Hepatocyte (in vitro differentiated cells): Measurements from ENCODE around the gene MGST3. TPM values are rescaled to one million over a fixed set of nuclear protein-coding genes. Genes with fewer than 3 reads are reported as not detected.

Experiments used
- DNase-seq: peaks from one replicate; pipeline ENCODE4 v3.0.0-alpha.2; 2016; ENCODE audit warnings: low spot score
- H2AFZ ChIP-seq: fragments of 200-600 bp; sonication (generic); 2 replicates; pipeline ENCODE4 v1.6.0; 2016; ENCODE audit warnings: antibody characterized with exemption, mild to moderate bottlenecking
- H3K27ac ChIP-seq: fragments of 200-600 bp; sonication (generic); 2 replicates; pipeline ENCODE4 v1.5.1; 2016; ENCODE audit warnings: mild to moderate bottlenecking
- H3K27me3 ChIP-seq: fragments of 200-600 bp; sonication (generic); 2 replicates; pipeline ENCODE4 v1.6.1; 2016
- H3K36me3 ChIP-seq: fragments of 200-600 bp; sonication (generic); replicated peaks from 2 replicates; pipeline ENCODE4 v1.5.1; 2016; ENCODE audit warnings: low read depth; ENCODE audit not compliant: insufficient read depth
- H3K4me1 ChIP-seq: fragments of 200-600 bp; sonication (generic); 2 replicates; pipeline ENCODE4 v1.5.1; 2016; ENCODE audit warnings: mild to moderate bottlenecking, moderate library complexity; ENCODE audit not compliant: insufficient read depth
- H3K4me2 ChIP-seq: fragments of 200-600 bp; sonication (generic); 2 replicates; pipeline ENCODE4 v1.6.0; 2016
- H3K4me3 ChIP-seq: fragments of 200-600 bp; sonication (generic); 2 replicates; pipeline ENCODE4 v1.5.1; 2016; ENCODE audit warnings: mild to moderate bottlenecking
- H3K79me2 ChIP-seq: fragments of 200-600 bp; sonication (generic); 2 replicates; pipeline ENCODE4 v1.6.0; 2017; ENCODE audit warnings: mild to moderate bottlenecking
- H3K9me2 ChIP-seq: fragments of 200-600 bp; sonication (generic); replicated peaks from 2 replicates; pipeline ENCODE4 v1.6.0; 2017; ENCODE audit warnings: mild to moderate bottlenecking; ENCODE audit not compliant: insufficient read depth
- H3K9me3 ChIP-seq: fragments of 200-600 bp; sonication (generic); 2 replicates; pipeline ENCODE4 v1.5.1; 2016; ENCODE audit warnings: low read depth, mild to moderate bottlenecking
- H4K20me1 ChIP-seq: fragments of 200-600 bp; sonication (generic); 2 replicates; pipeline ENCODE4 v1.6.0; 2016; ENCODE audit warnings: mild to moderate bottlenecking; ENCODE audit not compliant: insufficient read depth, poor library complexity, severe bottlenecking
- CTCF ChIP-seq: fragments of 200-600 bp; sonication (generic); IDR thresholded peaks from 2 replicates; pipeline ENCODE4 v1.5.1; 2016; ENCODE audit warnings: antibody characterized with exemption, mild to moderate bottlenecking; ENCODE audit not compliant: poor library complexity
- EZH2 ChIP-seq: fragments of 200-600 bp; sonication (generic); IDR thresholded peaks from 2 replicates; pipeline ENCODE4 v1.6.1; 2016; ENCODE audit warnings: antibody characterized with exemption, mild to moderate bottlenecking, borderline replicate concordance
- EZH2phosphoT487 ChIP-seq: fragments of 200-600 bp; sonication (generic); IDR thresholded peaks from one replicate; pipeline ENCODE4 v1.6.1; 2018; ENCODE audit warnings: antibody characterized with exemption, mild to moderate bottlenecking, low read depth, moderate library complexity; ENCODE audit not compliant: unreplicated experiment, severe bottlenecking
- WGBS: methylation state at CpG from one replicate; pipeline ENCODE4 v1.1.6; 2016; ENCODE audit warnings: low lambda C conversion rate; ENCODE audit errors: missing lambda C conversion rate; 5-methylcytosine and 5-hydroxymethylcytosine counted together
- polyA plus RNA-seq: library from polyadenylated mRNA; unstranded; fragments of >200 nt; fragmentation: Nextera tagmentation; extraction: Ambion mirVana; gene quantifications from 2 replicates; pipeline ENCODE4 v1.2.1, GENCODE V29; 2016
- total RNA-seq: library from RNA; depleted of rRNA; stranded (reverse); fragments of >200 nt; gene quantifications from 2 replicates; pipeline ENCODE4 v1.2.3, GENCODE V29; 2014

The MGST3 gene
- total and polyA plus RNA-seq, 2 experiments from 2014 or later: 188 to 470 TPM

- H4K20me1 ChIP-seq: peaks cover 23% of the 10 kb centered on the region
- H3K4me2 ChIP-seq: peak overlapping the region; percentile 83
- no peak for TF ChIP-seq EZH2
- no peak for TF ChIP-seq CTCF
- TF ChIP-seq EZH2phosphoT487: no peak
Measured at GRCh38 chr1:165633614-165634013, 2.6 kb downstream of the MGST3 start.

GRCh38 chr1:165634154-165634921, 3.3 kb downstream of the MGST3 start:
- Histone ChIP-seq H3K4me2 (peak overlapping the region; percentile 83), H3K9me3 (no peaks in the 10 kb centered on the region), H3K79me2 (peaks cover 71% of the 10 kb centered on the region), H3K9me2 (no peaks in the 10 kb centered on the region), H2AFZ (no peak overlapping the region), H3K27ac (no peak overlapping the region), H3K4me1 (peaks cover 38% of the 10 kb centered on the region), H4K20me1 (peaks cover 23% of the 10 kb centered on the region), H3K27me3 (no peaks in the 10 kb centered on the region), H3K36me3 (no peaks in the 10 kb centered on the region), H3K4me3 (no peak overlapping the region)
- TF ChIP-seq EZH2 (no peak), EZH2phosphoT487 (no peak), CTCF (no peak)
- DNase-seq: no peak
- WGBS: 88% methylated on average over 4 of the region's 6 CpGs

More at GRCh38 chr1:165633614-165634013, 2.6 kb downstream of the MGST3 start:
- H3K9me2 ChIP-seq: no peaks in the 10 kb centered on the region
- H3K36me3 ChIP-seq: no peaks in the 10 kb centered on the region
- peaks cover 64% of the 10 kb centered on the region for H3K79me2 ChIP-seq
- no peak overlapping the region for H3K4me3 ChIP-seq
- no peak overlapping the region for H2AFZ ChIP-seq
- 72% methylated on average over 3 of the region's 3 CpGs for WGBS
- H3K9me3 ChIP-seq: no peaks in the 10 kb centered on the region
- peaks cover 43% of the 10 kb centered on the region for H3K4me1 ChIP-seq
- no peak for DNase-seq
- no peak overlapping the region for H3K27ac ChIP-seq
- H3K27me3 ChIP-seq: no peaks in the 10 kb centered on the region

GRCh38 chr1:165635329-165635728, 4.3 kb downstream of the MGST3 start:
- H3K4me1 ChIP-seq: peaks cover 29% of the 10 kb centered on the region
- H3K27ac ChIP-seq: no peak overlapping the region
- H3K4me2 ChIP-seq: no peak overlapping the region

GRCh38 chr1:165635823-165636222, 4.8 kb downstream of the MGST3 start:
- H4K20me1 ChIP-seq: peaks cover 23% of the 10 kb centered on the region
- peaks cover 85% of the 10 kb centered on the region for H3K79me2 ChIP-seq
- no peak overlapping the region for H3K4me2 ChIP-seq
- no peak overlapping the region for H3K4me3 ChIP-seq
- H3K27me3 ChIP-seq: no peaks in the 10 kb centered on the region
- no peaks in the 10 kb centered on the region for H3K36me3 ChIP-seq
- H3K9me3 ChIP-seq: no peaks in the 10 kb centered on the region
- no peak for DNase-seq
- H2AFZ ChIP-seq: no peak overlapping the region
- no peak overlapping the region for H3K27ac ChIP-seq
- no peak for TF ChIP-seq CTCF
- no peak for TF ChIP-seq EZH2
- TF ChIP-seq EZH2phosphoT487: no peak
- H3K9me2 ChIP-seq: no peaks in the 10 kb centered on the region
- 50% methylated on average over 2 of the region's 2 CpGs for WGBS
- H3K4me1 ChIP-seq: peaks cover 29% of the 10 kb centered on the region

More at GRCh38 chr1:165635329-165635728, 4.3 kb downstream of the MGST3 start:
- DNase-seq: no peak
- no peak overlapping the region for H2AFZ ChIP-seq
- peaks cover 23% of the 10 kb centered on the region for H4K20me1 ChIP-seq
- no peaks in the 10 kb centered on the region for H3K9me2 ChIP-seq
- no peaks in the 10 kb centered on the region for H3K36me3 ChIP-seq
- peaks cover 80% of the 10 kb centered on the region for H3K79me2 ChIP-seq
- H3K9me3 ChIP-seq: no peaks in the 10 kb centered on the region
- no peaks in the 10 kb centered on the region for H3K27me3 ChIP-seq
- no peak overlapping the region for H3K4me3 ChIP-seq
- WGBS: 73% methylated on average over 2 of the region's 2 CpGs
- TF ChIP-seq EZH2: no peak
- no peak for TF ChIP-seq EZH2phosphoT487
